HUDEP-2 (cell line): ENCODE results near the gene ACACB.

Source experiments
- DNase-seq, 76 experiments: peaks; one replicate each; lab custom pipeline; 2025; ENCODE audit not compliant: unreplicated experiment in 76 of 76; lab: John Stamatoyannopoulos, UW

Gene ACACB

GRCh38 chr12:109109746-109110350 lies 6.5 kb upstream of the ACACB start:
- no peak for DNase-seq

DNA sequence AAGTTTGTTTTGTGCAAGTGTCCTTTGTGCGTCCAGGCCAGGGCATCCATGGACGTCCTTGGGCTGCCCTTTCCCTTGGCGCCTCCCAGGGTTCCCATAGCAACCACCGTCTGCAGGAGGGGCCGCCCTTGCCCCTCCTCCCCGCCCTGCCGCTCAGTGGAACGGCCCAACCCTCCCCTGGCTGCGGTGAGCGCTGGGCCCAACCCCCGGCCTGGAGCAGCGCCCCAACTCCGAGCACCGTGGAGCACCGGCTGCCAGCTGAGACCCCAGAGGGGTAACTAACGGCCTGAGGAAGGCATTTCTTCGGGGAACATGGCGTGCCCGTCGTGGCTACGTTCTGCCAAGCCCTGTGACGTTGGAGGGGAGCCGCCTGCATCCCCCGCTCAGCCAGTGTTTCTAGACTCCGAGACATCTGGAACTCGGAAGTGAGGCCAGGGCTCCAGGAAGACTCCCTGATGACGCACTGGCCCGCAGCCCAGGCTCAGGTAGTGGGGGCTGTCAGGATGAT lies 5.3 kb upstream of the ACACB start:
- peak in 58 of 76 experiments; percentile 3 to 71 (median 39) for DNase-seq

GRCh38 chr12:109112720-109113465 lies 3.5 kb upstream of the ACACB start:
- DNase-seq: no peak

- DNase-seq: no peak
Observed at GRCh38 chr12:109113661-109114321, 2.6 kb upstream of the ACACB start.

GRCh38 chr12:109114644-109115043 lies 1.7 kb upstream of the ACACB start:
- no peak for DNase-seq

GRCh38 chr12:109115404-109115757 lies 1.0 kb upstream of the ACACB start:
- DNase-seq: no peak

DNA sequence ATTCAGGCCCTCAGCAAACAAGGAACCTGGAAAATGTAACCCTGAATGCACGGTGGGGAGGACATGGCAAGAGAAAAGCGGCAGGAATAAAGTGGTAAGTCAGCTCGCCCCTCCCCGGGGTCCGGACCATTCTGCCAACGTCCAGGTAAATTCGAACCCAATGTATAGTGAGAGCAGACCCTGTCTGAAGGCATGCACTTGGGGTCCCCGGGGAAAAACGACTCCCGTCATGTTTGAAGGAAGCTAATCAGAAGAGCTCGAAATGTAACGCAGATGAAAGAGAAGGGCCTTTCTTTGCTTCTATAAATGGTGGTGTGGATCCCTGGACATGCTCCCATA lies 193 bp downstream of the ACACB start:
- DNase-seq: no peak

DNA sequence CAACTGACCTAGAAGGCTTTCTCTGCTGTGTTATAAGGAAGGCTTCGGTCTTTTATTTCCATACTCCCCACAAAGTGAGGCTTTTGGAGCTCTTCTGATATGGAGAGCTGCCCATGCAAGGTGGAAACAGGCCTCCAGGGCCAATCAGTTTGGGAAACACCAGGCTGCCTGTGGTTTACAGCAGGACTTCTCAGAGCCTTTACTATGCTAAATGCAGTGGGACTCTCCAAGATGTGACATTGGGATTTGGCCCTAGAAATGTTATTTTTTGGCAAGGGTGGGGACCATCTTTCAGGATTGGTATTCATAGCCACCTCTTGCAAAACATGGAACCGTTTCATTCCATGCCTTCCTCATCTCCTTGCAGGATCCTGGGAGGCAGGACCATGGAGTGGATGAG lies 3.7 kb downstream of the ACACB start:
- no peak for DNase-seq

DNA sequence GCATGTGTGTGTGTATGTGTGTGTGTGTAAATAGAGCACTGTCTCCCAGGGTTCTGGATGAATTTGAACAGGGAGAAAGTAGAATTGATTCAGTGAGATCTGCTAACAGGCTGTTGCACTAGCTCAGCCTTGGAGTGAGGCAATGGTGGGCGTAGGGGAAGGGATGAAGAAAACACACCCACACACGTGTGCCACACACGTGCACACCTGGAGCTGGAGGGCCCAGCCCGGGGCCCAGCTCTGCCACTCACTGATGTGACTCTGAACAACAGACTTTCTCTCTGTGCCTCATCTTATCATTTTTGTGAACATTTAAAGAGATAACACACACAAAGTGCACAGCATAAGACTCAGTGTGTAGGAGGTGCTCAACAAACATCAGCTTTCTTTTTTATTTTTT lies 4.2 kb downstream of the ACACB start:
- DNase-seq: peak in 2 of 76 experiments; percentile 0 to 24

DNA sequence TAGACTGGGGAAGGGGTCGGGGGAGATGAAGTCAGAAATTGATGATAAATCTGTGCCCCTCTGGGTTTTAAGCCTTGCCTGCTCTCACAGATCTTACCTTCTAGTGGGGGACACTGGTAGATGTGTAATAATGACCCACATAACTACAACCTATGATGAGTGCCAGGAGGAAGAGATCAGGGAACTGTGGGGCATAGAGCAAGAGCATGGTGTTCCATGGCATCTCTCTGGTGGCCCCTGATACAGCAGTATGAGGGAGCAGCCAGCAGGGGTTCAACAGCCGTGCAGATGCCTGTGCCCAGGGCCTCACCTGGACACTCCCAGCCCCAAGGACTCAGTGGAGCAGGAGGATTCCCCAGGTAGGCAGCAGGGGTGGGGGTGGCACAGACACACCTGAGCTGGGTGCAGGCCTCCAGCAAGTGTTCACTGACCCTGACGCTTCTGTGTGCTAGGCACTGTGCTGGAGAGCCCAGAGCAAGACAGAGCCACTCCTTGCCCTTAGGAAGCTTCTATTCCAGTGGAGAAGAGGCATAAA lies 5.0 kb downstream of the ACACB start:
- no peak for DNase-seq

- no peak for DNase-seq
Observed at GRCh38 chr12:109124878-109125648, 8.7 kb downstream of the ACACB start.

GRCh38 chr12:109125791-109126190 lies 9.4 kb downstream of the ACACB start:
- DNase-seq: no peak

GRCh38 chr12:109126784-109127183 lies 10.4 kb downstream of the ACACB start:
- DNase-seq: no peak

- no peak for DNase-seq
Observed at GRCh38 chr12:109127533-109128242, 11.3 kb downstream of the ACACB start.

- DNase-seq: no peak
Observed at GRCh38 chr12:109130297-109131153, 14.1 kb downstream of the ACACB start.

- no peak for DNase-seq
Observed at GRCh38 chr12:109131154-109132050, 15.0 kb downstream of the ACACB start.

GRCh38 chr12:109134186-109134917 lies 18.0 kb downstream of the ACACB start:
- DNase-seq: peak in 4 of 76 experiments; percentile 9 to 22 (median 12)

DNA sequence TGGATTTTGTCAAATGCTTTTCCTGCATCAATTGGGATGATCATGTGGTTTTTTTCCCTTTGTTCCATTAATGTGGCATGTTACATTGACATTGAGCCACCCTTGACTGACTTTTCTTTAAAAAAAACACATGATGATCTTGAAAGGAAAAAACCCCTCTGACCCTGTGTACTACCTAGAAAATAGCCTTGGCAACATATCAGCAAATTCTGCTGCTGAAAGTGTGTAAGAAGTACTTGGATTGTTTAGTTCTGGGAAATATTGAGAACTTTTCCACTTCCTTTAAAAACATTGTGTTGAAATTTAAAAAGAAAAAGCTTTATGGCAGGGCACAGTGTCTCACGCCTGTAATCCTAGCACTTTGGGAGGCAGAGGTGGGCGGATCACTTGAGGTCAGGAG lies 20.7 kb downstream of the ACACB start:
- no peak for DNase-seq
